K562 (cell line): ENCODE measurements around the gene SLC37A3. TPM values are rescaled to one million over a fixed set of nuclear protein-coding genes. Genes with fewer than 3 reads are reported as not detected.
A peak's percentile ranks its signal among the peaks of the same experiment; 100 is the strongest.

Experiments
- CHCHD3 ChIP-seq: fragments of 250-450 bp; sonication (Bioruptor Pico); IDR thresholded peaks from 2 replicates; pipeline ENCODE4 v2.1.2; 2022; ENCODE audit warnings: mild to moderate bottlenecking
- GATAD2B ChIP-seq: fragments of 450-650 bp; IDR thresholded peaks from 2 replicates; pipeline ENCODE4 v1.6.1; 2017; ENCODE audit warnings: mild to moderate bottlenecking, borderline replicate concordance
- GTF2B ChIP-seq: IDR thresholded peaks from 2 replicates; pipeline ENCODE4 v1.6.1; 2011; ENCODE audit not compliant: insufficient read length; ENCODE audit errors: extremely low read depth
- HDAC2 ChIP-seq: fragments of 450-650 bp; IDR thresholded peaks from 2 replicates; pipeline ENCODE4 v1.6.1; 2016; ENCODE audit warnings: mild to moderate bottlenecking
- HIVEP1 ChIP-seq: fragments of 250-450 bp; sonication (Bioruptor Pico); IDR thresholded peaks from 2 replicates; pipeline ENCODE4 v1.4.0; 2020; ENCODE audit warnings: mild to moderate bottlenecking
- MAFK ChIP-seq: IDR thresholded peaks from 2 replicates; pipeline ENCODE4 v1.6.1; 2011; ENCODE audit warnings: low read length, improper control_type of control experiment
- MBD2 ChIP-seq: sonication (generic); IDR thresholded peaks from 2 replicates; pipeline ENCODE4 v1.6.1; 2016; ENCODE audit warnings: low read depth, borderline replicate concordance
- PML ChIP-seq: IDR thresholded peaks from 2 replicates; pipeline ENCODE4 v1.6.1; 2012; ENCODE audit warnings: low read length, inconsistent platforms
- SREBF1 ChIP-seq: fragments of 150-350 bp; IDR thresholded peaks from 2 replicates; pipeline ENCODE4 v1.6.1; 2014; ENCODE audit warnings: antibody characterized with exemption, low read depth, low read length, borderline replicate concordance
- ZKSCAN3 ChIP-seq: fragments of 250-450 bp; sonication (Bioruptor Pico); IDR thresholded peaks from 2 replicates; pipeline ENCODE4 v1.4.0; 2020
- ZNF12 ChIP-seq: sonication (generic); formaldehyde crosslinking; IDR thresholded peaks from 2 replicates; pipeline ENCODE4 v1.4.0; 2020; ENCODE audit warnings: mild to moderate bottlenecking, missing genetic modification reagents
- ZNF280B ChIP-seq: fragments of 250-450 bp; sonication (Bioruptor Pico); IDR thresholded peaks from 2 replicates; pipeline ENCODE4 v1.5.1; 2021; ENCODE audit warnings: mild to moderate bottlenecking
- ZNF316 ChIP-seq: fragments of 450-650 bp; IDR thresholded peaks from 2 replicates; pipeline ENCODE4 v1.6.1; 2016
- ZNF57 ChIP-seq: fragments of 450-650 bp; formaldehyde crosslinking; IDR thresholded peaks from 2 replicates; pipeline ENCODE4 v1.4.0; 2020; ENCODE audit warnings: mild to moderate bottlenecking, moderate library complexity
- ZNF589 ChIP-seq: fragments of 200-800 bp; sonication (Bioruptor generic); IDR thresholded peaks from 2 replicates; pipeline ENCODE4 v1.6.1; 2016; ENCODE audit warnings: low read depth, missing genetic modification characterization, missing compliant biosample characterization
- polyA plus RNA-seq, 8 experiments: library from polyadenylated mRNA; depleted of rRNA in 4 of 8; stranded (reverse) in 5 of 8; unstranded in 3 of 8; fragments of >200 nt; fragmentation: Nextera tagmentation in 2 of 8; fragmentation: Illumina TruSeq in 1 of 8; extraction: Ambion mirVana in 2 of 8; extraction: Trizol in 1 of 8; gene quantifications; 2 replicates each; pipeline versions ENCODE4 v1.2.1 to v1.2.3, GENCODE V29; 2011 to 2014; ENCODE audit warnings: inconsistent platforms in 1 of 8, missing spikeins in 1 of 8
- total RNA-seq, 7 experiments: library from RNA; depleted of rRNA in 6 of 7; stranded (reverse); fragments of >200 nt in 6 of 7; fragmentation: Illumina TruSeq in 2 of 7; extraction: Trizol in 2 of 7; gene quantifications; 2 replicates each; pipeline versions ENCODE4 v1.2.1 to v1.2.3, GENCODE V29; 2011 to 2021; ENCODE audit warnings: low replicate concordance in 1 of 7
- TF ChIP-seq, protein P1 (sequence below), 2 experiments: fragments of 200-800 bp in 1 of 2; sonication (Bioruptor generic) in 1 of 2; sonication (generic) in 1 of 2; formaldehyde crosslinking in 1 of 2; IDR thresholded peaks in 1 of 2; conservative IDR thresholded peaks in 1 of 2; 2 replicates each; pipeline versions ENCODE4 v1.5.0 to v1.6.1; 2016 to 2020; ENCODE audit warnings: missing compliant biosample characterization in 1 of 2, missing genetic modification characterization in 1 of 2, missing genetic modification reagents in 1 of 2
- TF ChIP-seq, protein P2 (sequence below): sonication (generic); formaldehyde crosslinking; IDR thresholded peaks from 2 replicates; pipeline ENCODE4 v1.8.0; 2022; ENCODE audit warnings: missing genetic modification reagents, mild to moderate bottlenecking, borderline replicate concordance

SLC37A3 gene
- total and polyA plus RNA-seq, 9 of the 15 experiments (the other 6 are each of a cell fraction or from before 2014, with no cell fraction given) = 11.7 to 59.1 (median 26.8) TPM

- TF ChIP-seq ZNF57 (CRISPR knock-in tag) (no peak), MBD2 (peak; percentile 88), ZNF589 (CRISPR knock-in tag) (0 out of 2 replicates have a peak, but pooled peaks have one; percentile 51), ZNF280B (CRISPR knock-in tag) (no peak), ZNF12 (CRISPR knock-in tag) (no peak), PML (peak; percentile 78; the same call in 1 of the 2 replicates), ZNF316 (no peak), GATAD2B (no peak), CHCHD3 (CRISPR knock-in tag) (0 out of 2 replicates have a peak, but pooled peaks have one; percentile 33), MAFK (no peak), SREBF1 (peak; percentile 77; the same call in 1 of the 2 replicates), HDAC2 (no peak; the same call in 1 of the 2 replicates), HIVEP1 (CRISPR knock-in tag) (no peak), GTF2B (no peak), ZKSCAN3 (no peak)
- TF ChIP-seq, protein P1, sequence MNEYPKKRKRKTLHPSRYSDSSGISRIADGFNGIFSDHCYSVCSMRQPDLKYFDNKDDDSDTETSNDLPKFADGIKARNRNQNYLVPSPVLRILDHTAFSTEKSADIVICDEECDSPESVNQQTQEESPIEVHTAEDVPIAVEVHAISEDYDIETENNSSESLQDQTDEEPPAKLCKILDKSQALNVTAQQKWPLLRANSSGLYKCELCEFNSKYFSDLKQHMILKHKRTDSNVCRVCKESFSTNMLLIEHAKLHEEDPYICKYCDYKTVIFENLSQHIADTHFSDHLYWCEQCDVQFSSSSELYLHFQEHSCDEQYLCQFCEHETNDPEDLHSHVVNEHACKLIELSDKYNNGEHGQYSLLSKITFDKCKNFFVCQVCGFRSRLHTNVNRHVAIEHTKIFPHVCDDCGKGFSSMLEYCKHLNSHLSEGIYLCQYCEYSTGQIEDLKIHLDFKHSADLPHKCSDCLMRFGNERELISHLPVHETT (CRISPR knock-in tag; conservative IDR thresholded peaks at IDR 0.05 in 1 of 2, IDR thresholded peaks at IDR 0.05 in 1 of 2) = peak; percentile 15 to 66; a peak in 1 of 4 replicates
- TF ChIP-seq, protein P2, sequence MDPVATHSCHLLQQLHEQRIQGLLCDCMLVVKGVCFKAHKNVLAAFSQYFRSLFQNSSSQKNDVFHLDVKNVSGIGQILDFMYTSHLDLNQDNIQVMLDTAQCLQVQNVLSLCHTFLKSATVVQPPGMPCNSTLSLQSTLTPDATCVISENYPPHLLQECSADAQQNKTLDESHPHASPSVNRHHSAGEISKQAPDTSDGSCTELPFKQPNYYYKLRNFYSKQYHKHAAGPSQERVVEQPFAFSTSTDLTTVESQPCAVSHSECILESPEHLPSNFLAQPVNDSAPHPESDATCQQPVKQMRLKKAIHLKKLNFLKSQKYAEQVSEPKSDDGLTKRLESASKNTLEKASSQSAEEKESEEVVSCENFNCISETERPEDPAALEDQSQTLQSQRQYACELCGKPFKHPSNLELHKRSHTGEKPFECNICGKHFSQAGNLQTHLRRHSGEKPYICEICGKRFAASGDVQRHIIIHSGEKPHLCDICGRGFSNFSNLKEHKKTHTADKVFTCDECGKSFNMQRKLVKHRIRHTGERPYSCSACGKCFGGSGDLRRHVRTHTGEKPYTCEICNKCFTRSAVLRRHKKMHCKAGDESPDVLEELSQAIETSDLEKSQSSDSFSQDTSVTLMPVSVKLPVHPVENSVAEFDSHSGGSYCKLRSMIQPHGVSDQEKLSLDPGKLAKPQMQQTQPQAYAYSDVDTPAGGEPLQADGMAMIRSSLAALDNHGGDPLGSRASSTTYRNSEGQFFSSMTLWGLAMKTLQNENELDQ (CRISPR knock-in tag) = no peak
Observed at GRCh38 chr7:140397784-140398750, at the start of gene SLC37A3 (continued).
